Central memory CD8-positive, alpha-beta T cell (primary cell): ENCODE results near the gene MRPL55.
A peak's percentile ranks its signal among the peaks of the same experiment; 100 is the strongest.

ENCODE experiments used
- ATAC-seq: fragments of 150-1000 bp; cut with Tn5 transposase; replicated peaks from 2 replicates; pipeline ENCODE4 v1.10.0; 2022; ENCODE audit warnings: mild to moderate bottlenecking, moderate FRiP score, moderate number of reproducible peaks; ENCODE audit not compliant: poor library complexity, severe bottlenecking; ENCODE audit errors: extremely low read depth
- DNase-seq, 2 donors: peaks; one replicate each; pipeline ENCODE4 v3.0.0; 2021; ENCODE audit warnings: low spot score in 2 of 2
- H3K27ac Mint-ChIP-seq: one replicate; pipeline ENCODE4 v1.8.0; 2022; ENCODE audit warnings: low read depth, mild to moderate bottlenecking, moderate library complexity, mixed read lengths
- H3K27me3 Mint-ChIP-seq: one replicate; pipeline ENCODE4 v1.8.0; 2022; ENCODE audit warnings: mixed read lengths
- H3K36me3 Mint-ChIP-seq: one replicate; pipeline ENCODE4 v1.8.0; 2022; ENCODE audit warnings: mild to moderate bottlenecking, moderate library complexity, mixed read lengths; ENCODE audit not compliant: insufficient read depth
- H3K4me1 Mint-ChIP-seq: one replicate; pipeline ENCODE4 v1.8.0; 2022; ENCODE audit warnings: mixed read lengths
- H3K4me3 Mint-ChIP-seq: one replicate; pipeline ENCODE4 v1.8.0; 2022; ENCODE audit warnings: mild to moderate bottlenecking, moderate library complexity, mixed read lengths
- H3K9me3 Mint-ChIP-seq: one replicate; pipeline ENCODE4 v1.8.0; 2022; ENCODE audit warnings: mixed read lengths

Gene MRPL55

DNA sequence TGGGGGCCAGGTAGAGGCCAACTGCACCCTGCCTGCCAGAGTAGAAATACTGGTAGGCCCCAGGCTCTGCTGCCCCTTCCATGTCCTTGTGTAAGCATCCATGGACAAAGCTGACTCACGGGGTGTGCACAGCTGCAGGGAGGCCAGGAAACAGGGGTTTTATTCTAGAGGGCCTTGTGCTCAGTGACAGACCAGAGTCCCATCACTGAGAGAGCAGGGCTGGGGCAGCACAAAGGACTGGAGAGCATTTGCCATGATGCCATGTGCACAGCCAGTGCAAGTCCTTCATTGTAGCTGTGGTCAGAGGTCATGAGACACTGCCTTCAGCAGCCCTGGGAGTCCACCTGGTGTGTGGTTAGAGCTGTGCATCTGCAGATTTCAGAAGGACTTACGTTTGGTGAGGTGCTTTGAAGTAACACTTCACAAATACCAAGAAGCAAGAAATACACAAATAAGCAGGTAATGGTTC lies 18.5 kb downstream of the MRPL55 start:
- DNase-seq: no peak
- no peak for ATAC-seq
- Mint-ChIP-seq H3K27me3 (no peaks in the 10 kb centered on the region), H3K36me3 (peaks cover 42% of the 10 kb centered on the region), H3K4me3 (peak overlapping the region; percentile 91), H3K4me1 (peaks cover 86% of the 10 kb centered on the region), H3K9me3 (peaks cover 8% of the 10 kb centered on the region), H3K27ac (no peak overlapping the region)

DNA sequence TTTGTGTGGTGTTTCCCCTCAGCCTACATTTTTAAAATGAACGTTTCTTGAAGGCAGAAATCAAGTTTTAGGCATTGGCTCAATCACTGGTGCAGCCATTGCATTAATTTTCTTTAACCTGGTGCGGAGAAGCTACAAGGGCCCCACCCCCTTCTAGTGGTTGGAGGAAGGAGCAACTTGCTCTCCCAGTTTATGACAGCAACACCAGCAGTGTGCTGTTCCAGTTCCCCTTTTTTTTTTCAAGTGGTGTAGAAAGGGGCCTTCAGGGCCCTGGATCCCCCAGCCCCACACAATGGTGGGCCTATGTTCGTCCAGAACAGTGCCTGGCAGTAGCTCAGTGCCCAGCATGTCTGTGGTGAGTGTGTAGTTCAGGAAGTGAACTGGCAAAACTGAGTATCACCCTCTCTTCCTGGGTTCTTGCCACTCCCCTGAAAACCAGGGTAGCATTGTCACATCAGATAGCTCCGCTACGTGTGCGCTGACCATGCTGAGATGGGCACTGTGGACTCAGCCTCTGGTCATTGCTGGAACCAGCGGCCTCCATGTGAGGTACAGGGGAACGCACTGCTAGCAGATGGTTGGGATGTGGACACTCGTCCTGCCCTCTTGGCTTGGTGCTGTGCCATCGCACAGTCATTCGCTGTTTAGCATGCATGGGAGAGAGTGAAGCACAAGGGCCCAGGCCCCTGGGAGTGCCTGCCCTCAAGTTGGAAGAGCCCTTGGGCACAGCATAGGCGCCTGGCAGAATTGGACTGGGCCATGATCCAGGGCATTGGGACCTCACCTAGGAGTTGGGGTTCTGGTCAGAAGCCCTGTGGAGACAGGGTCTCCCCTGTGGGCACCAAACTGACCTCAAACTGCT lies 19.3 kb downstream of the MRPL55 start:
- Mint-ChIP-seq H3K9me3 (peaks cover 4% of the 10 kb centered on the region), H3K4me1 (peaks cover 86% of the 10 kb centered on the region), H3K27me3 (no peaks in the 10 kb centered on the region), H3K27ac (peak overlapping the region; percentile 85), H3K4me3 (peak overlapping the region; percentile 91), H3K36me3 (peaks cover 42% of the 10 kb centered on the region)
- ATAC-seq (no peak), DNase-seq (no peak)

DNA sequence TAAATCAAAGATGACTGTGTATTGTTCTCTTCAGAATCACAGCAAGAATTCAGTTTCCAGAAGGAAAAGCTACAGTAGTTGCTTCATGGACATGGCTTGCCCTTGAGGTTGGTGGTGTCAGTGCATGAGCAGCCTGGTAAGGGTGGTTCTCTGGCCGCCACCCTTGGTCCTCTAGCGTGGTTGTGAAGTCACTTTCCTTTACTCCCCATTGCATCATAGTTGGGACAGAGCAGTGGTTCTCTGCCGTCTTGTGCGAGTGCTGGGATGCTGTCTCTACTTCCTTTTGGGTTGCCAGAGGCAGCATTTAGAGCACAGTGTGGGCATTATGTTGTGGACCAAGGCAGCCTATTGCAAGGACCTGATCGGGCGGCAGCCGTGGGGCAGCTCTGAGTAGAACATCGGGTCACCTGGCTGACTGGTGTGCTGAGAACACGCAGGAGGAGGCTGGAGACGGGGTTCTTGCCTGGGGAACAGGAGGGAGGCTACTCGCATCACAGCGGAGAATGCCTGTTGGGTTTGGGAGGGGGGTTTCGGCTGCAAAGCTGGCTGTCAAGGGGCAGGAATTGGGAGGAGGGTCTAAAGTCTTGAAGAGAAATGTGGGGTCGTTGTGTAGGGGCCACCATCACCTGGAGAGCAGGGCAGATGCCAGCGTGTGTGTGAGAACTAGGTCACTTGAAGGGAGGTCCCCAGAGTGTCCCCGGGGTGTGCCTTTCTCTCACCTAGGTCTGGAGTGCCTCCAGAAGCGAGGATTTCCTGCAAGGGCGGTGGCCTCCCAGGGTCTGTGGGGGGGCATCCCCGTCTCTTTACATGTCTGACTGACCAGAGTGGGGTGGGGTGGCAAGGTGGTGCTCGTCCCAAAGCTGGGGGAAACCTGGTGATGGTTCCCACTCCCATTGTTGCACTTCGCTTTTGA lies 20.3 kb downstream of the MRPL55 start:
- peaks cover 45% of the 10 kb centered on the region for H3K36me3 Mint-ChIP-seq
- peak overlapping the region; percentile 85 for H3K27ac Mint-ChIP-seq
- H3K4me3 Mint-ChIP-seq: peak overlapping the region; percentile 91
- ATAC-seq (no peak), DNase-seq (no peak)
- H3K27me3 Mint-ChIP-seq: no peaks in the 10 kb centered on the region
- H3K4me1 Mint-ChIP-seq: peaks cover 88% of the 10 kb centered on the region
- no peaks in the 10 kb centered on the region for H3K9me3 Mint-ChIP-seq

DNA sequence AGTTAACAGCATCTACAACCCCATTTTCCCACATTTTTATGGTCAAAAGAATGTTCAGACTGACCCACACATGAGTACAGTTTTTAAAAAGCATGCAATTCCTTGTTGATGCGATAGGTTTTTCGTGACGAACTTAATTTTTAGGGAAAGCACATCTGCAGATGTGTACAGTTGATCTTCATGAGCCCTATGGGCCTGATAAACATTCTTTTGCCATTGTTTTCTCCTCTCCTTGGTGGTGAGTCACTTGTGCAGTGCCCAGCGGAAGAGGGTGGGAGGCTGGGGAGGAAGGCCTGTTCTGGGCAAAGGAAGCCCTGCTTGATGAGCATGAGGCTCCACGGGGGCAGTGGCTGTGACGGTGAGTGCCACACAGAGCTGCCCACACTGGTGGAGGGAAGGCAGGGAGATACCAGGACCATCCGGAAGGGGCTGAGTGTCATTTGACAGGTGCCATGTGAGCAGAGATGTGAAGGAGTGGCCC lies 21.3 kb downstream of the MRPL55 start:
- DNase-seq (no peak), ATAC-seq (no peak)
- H3K9me3 Mint-ChIP-seq: no peaks in the 10 kb centered on the region
- H3K4me1 Mint-ChIP-seq: peaks cover 95% of the 10 kb centered on the region
- no peaks in the 10 kb centered on the region for H3K27me3 Mint-ChIP-seq
- H3K27ac Mint-ChIP-seq: peak overlapping the region; percentile 85
- peaks cover 51% of the 10 kb centered on the region for H3K36me3 Mint-ChIP-seq
- peak overlapping the region; percentile 91 for H3K4me3 Mint-ChIP-seq

DNA sequence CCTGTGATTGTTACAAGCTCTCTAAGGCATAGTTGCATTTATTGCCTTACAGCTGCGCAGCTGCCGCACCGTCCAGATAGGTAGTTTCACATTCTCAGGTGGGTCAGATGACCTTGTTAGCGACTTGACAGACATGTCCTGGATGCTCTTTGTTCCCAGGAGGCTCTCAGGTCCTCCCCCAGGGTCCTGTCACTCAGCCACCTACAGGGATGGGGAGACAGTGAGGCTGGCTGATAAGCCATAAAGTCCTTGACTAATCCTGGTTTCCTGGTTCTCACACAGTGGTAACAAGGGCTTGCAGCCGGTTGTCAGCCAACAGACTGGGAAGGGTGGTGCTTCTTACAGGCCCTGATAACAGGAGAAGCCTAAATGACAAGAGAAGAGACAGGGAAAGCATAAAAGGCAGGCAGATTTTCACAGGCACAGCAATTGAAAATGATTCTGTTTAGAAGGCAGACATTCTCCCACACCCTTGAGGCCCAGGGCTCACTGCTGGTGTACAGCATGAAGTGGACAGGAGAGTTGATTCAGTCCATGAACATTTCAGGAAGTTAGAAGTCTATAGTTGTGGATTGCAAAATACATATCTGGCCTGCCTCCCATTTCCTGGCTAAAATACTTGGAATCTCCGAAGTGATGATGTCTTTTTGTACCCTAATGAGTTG lies 23.7 kb downstream of the MRPL55 start:
- Mint-ChIP-seq H3K27ac (peak overlapping the region; percentile 94), H3K4me1 (peaks cover 83% of the 10 kb centered on the region), H3K27me3 (no peaks in the 10 kb centered on the region), H3K36me3 (peaks cover 45% of the 10 kb centered on the region), H3K4me3 (peak overlapping the region; percentile 91), H3K9me3 (no peaks in the 10 kb centered on the region)
- no peak for DNase-seq
- ATAC-seq: no peak

DNA sequence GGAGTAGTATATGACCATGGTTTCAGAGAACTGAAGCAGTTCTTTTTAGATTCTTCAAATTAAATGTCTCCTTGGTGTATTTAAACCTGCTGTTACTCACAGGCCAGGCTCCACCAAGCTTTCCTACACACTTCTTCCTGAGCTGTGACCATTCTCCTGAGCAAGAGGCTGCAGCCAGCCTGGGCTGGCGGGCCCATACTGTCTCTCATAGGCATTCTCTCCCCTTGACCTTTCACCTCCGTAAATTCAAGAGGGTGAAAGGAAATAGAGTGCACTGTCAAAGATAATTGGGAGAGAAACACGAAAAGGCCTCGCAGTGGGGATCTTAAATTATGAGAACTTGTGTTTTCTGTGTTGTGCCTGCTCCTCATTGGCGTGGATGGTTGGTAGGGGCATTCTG lies 24.3 kb downstream of the MRPL55 start:
- Mint-ChIP-seq H3K27ac (peak overlapping the region; percentile 94), H3K27me3 (no peaks in the 10 kb centered on the region), H3K9me3 (no peaks in the 10 kb centered on the region), H3K4me1 (peaks cover 76% of the 10 kb centered on the region), H3K4me3 (peak overlapping the region; percentile 91), H3K36me3 (peaks cover 43% of the 10 kb centered on the region)
- ATAC-seq (no peak), DNase-seq (no peak)

DNA sequence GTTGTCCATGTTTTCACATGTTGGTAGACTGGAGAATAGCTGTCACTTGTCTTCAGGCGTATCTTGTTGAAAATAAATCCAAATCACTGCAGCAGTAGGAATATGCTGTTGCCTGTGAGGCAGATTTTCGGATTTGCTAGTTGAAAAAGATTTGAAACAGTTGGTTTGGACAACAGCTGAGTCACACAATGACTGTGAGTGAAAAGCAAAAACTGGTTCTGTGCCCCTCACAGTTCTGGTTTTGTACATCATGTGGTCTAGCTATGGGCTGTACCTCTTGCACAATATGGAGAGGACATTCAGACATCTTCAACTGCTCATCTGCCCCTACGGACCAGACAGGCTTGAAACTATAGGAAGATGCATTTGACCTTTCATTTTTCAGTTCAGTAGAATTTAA lies 24.8 kb downstream of the MRPL55 start:
- Mint-ChIP-seq H3K36me3 (peaks cover 43% of the 10 kb centered on the region), H3K27me3 (no peaks in the 10 kb centered on the region), H3K9me3 (no peaks in the 10 kb centered on the region), H3K4me3 (peak overlapping the region; percentile 91), H3K4me1 (peaks cover 74% of the 10 kb centered on the region), H3K27ac (peak overlapping the region; percentile 94)
- DNase-seq (no peak), ATAC-seq (no peak)

DNA sequence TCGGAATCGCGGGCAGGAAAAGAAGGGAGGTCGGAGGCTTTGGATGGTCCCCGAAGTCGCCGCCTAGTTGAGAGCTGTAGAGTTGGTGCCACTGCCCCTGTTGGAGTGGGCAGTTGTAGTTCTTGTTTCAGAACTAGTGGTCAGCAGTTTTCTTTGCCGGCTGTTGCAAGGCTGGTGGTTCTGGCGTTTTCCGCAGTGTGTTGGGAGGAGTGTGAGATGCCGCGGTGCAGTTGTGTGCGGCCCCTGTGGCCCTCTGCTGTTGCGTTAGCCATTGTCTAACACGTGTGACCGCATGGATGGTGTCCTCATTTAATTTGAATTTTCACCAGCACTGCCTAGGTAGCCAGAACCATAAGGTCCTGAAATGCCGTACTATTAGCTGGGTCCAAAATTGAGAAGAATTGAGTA lies 25.2 kb downstream of the MRPL55 start:
- Mint-ChIP-seq H3K27ac (peak overlapping the region; percentile 94), H3K4me3 (peak overlapping the region; percentile 91), H3K36me3 (peaks cover 40% of the 10 kb centered on the region), H3K27me3 (no peaks in the 10 kb centered on the region), H3K9me3 (no peaks in the 10 kb centered on the region), H3K4me1 (peaks cover 72% of the 10 kb centered on the region)
- DNase-seq (no peak), ATAC-seq (no peak)

DNA sequence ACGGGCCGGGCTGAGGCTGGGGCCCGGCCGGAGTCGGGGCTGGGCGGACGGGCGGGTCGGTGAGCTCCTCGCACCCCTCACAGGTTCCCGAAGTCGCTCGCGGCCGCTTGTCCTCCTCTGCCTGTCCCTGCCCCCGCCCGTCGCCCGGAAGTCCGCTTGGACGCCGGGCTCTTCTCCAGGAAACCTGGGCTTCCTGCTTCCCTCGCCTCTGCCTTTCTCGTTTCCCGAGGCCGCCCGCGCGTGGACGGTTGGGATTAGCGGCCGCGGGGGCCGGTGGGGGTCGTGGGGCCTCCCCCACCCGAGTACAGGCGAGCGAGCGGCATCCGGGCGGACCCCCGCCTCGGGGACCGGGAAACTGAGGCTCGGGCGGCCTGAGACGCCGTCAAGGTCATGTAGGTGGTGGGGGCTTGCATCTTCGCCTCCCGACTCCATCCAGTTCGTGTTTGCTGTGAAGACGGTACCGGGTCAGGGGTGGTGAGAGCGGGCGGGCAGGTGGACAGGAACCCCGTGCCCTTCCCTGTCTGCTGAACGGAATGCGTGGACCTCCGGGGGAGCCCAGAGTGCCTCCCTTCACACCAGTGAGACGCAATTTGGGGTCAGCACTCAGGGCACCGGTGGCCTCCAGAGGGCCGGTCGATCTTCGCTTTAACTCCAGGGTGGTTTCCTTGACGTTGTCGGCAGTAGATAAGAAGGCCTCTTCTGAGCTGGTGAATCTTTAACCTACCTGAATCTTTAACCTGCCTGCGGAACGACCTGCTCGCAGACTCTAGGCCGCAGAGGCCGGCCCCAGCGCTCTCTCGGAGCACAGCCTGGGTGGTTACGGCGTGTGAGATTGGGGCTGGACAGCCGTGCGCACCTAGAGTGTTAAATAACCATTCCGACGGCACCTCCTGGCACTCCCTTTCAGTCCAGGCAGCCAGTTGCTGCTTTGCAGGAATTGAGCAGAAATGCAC lies 25.9 kb downstream of the MRPL55 start:
- Mint-ChIP-seq H3K27me3 (no peaks in the 10 kb centered on the region), H3K4me1 (peaks cover 65% of the 10 kb centered on the region), H3K4me3 (peak overlapping the region; percentile 91), H3K9me3 (no peaks in the 10 kb centered on the region), H3K27ac (peak overlapping the region; percentile 94), H3K36me3 (peaks cover 36% of the 10 kb centered on the region)
- ATAC-seq (peak; percentile 4), DNase-seq (no peak)

DNA sequence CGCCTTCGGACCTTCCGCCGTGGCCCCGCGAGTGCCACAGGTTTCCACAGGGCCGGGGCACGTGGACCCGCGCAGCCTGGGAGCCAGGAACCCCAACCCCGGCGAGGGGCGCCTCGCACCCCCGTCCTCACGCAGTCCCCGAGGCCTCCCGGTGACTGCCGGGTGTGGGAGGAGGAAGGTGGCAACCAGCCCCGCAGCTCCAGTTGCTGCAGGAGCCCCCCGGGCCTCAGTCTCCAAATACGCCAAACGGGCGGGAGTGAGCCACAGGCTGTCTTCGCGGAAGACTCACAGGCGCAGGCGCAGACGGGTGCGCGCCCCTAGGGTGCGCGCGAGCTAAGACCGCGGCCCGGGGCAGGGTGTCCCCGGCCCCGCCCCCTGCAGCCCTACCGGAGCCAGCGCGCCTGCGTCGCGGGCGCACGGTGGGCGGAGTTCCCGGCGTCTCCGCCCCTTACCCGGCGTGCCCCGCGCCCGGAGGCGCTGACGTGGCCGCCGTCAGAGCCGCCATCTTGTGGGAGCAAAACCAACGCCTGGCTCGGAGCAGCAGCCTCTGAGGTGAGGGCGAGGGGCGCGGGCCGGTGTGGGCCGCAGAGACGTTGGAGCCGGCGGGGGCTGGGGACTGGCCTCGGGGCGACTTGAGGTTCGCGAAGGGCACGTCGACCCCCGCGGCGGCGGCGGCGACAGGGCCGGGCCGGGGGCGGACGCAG lies 26.7 kb downstream of the MRPL55 start, which contains the start of gene ARF1:
ARF1 (plus strand) TSS at position 495 of the 704 bp plus-strand sequence. CDS start 14,407 bp downstream, outside the sequence.
- Mint-ChIP-seq H3K27ac (peak within 1 kb of the TSS; percentile 94), H3K4me1 (peaks cover 62% of the 10 kb centered on the region), H3K9me3 (no peaks in the 10 kb centered on the region), H3K27me3 (no peaks in the 10 kb centered on the region), H3K4me3 (peak within 1 kb of the TSS; percentile 91), H3K36me3 (peaks cover 30% of the 10 kb centered on the region)
- DNase-seq: peak; percentile 88 to 91
- ATAC-seq: peak; percentile 83
